ENCODE results near the gene CD82. TPM values are rescaled to one million over a fixed set of nuclear protein-coding genes. Genes with fewer than 3 reads are reported as not detected.

CD82 gene
- polyA plus RNA-seq, 1 of the 3 experiments (the other 2 are of a cell fraction), result 39.2 TPM

- POLR2A ChIA-PET, result no interaction called here
Observed at GRCh38 chr11:44630511-44631210, 65.2 kb downstream of the CD82 start.

More at GRCh38 chr11:44630511-44631210, 65.2 kb downstream of the CD82 start:
- Histone ChIP-seq H3F3A (replicated peaks; ENCODE audit: insufficient read depth) (no peaks in the 10 kb centered on the region), H3K27me3 (ENCODE audit: insufficient read depth) (peaks cover 3% of the 10 kb centered on the region; the same call in 1 of the 2 replicates), H2AFZ (ENCODE audit: low read depth) (no peak overlapping the region), H3K9me3 (no peaks in the 10 kb centered on the region), H3K27ac (ENCODE audit: low read depth in 2 of 2, low read length in 1 of 2) (no peak overlapping the region), H3K4me1 (ENCODE audit: control insufficient read depth in 1 of 2, insufficient read depth in 2 of 2, low read depth in 1 of 2, low read length in 1 of 2) (peaks cover 11 to 55% of the 10 kb centered on the region in 2 experiments; a peak in 3 of 4 replicates), H3K79me2 (ENCODE audit: insufficient read depth) (no peaks in the 10 kb centered on the region), H3K9ac (no peak overlapping the region), H4K20me1 (ENCODE audit: insufficient read depth) (no peaks in the 10 kb centered on the region), H3K4me3 (ENCODE audit: low read depth in 2 of 2, low read length in 1 of 2) (no peak overlapping the region), H3K4me2 (no peak overlapping the region), H3K9me2 (no peaks in the 10 kb centered on the region), H3K36me3 (replicated peaks in 1 of 2; ENCODE audit: control insufficient read depth in 1 of 2, insufficient read depth in 2 of 2, low read length in 1 of 2) (no peaks in the 10 kb centered on the region)
- 76% methylated on average over 7 of the region's 7 CpGs for whole genome bisulfite sequencing (ENCODE audit: low lambda C conversion rate)
- CTCF ChIA-PET, result interaction anchor here (1.4 to 3.0 kb wide), 4 partner anchors 9 to 281 kb away, joined by 3 to 19 read pairs (median 5); no protein-coding TSS in a partner anchor
- DNase-seq, result no peak
- TF ChIP-seq SIN3A (IDR thresholded peaks at IDR 0.05; ENCODE audit: borderline replicate concordance, low read depth, low read length) (no peak), CHD2 (IDR thresholded peaks at IDR 0.05; ENCODE audit: low read length, partially characterized antibody) (no peak), TAF1 (IDR thresholded peaks at IDR 0.05; ENCODE audit: borderline replicate concordance, low read depth, low read length) (no peak), NRF1 (IDR thresholded peaks at IDR 0.05; ENCODE audit: low read depth, low read length) (no peak), IRF3 (IDR thresholded peaks at IDR 0.05; ENCODE audit: low read depth, low read length) (no peak), NFIC (IDR thresholded peaks at IDR 0.05; ENCODE audit: borderline replicate concordance) (no peak), SMC3 (IDR thresholded peaks at IDR 0.05; ENCODE audit: low read depth, low read length) (no peak), FOXM1 (IDR thresholded peaks at IDR 0.05; ENCODE audit: low read depth) (no peak), RAD21 (IDR thresholded peaks at IDR 0.05; ENCODE audit: low read length) (no peak), CTCF (IDR thresholded peaks at IDR 0.05) (no peak), GATA2 (CRISPR knock-in tag; IDR thresholded peaks at IDR 0.05) (no peak), YY1 (IDR thresholded peaks at IDR 0.05; ENCODE audit: low read depth) (no peak), EZH2phosphoT487 (IDR thresholded peaks at IDR 0.05; ENCODE audit: borderline replicate concordance, low read depth) (no peak), MEF2A (IDR thresholded peaks at IDR 0.05; ENCODE audit: borderline replicate concordance, low read depth) (no peak)
- TF ChIP-seq, protein P1, sequence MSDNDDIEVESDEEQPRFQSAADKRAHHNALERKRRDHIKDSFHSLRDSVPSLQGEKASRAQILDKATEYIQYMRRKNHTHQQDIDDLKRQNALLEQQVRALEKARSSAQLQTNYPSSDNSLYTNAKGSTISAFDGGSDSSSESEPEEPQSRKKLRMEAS (IDR thresholded peaks at IDR 0.05; ENCODE audit: low read depth), result no peak
